ENCODE measurements around the gene C13orf46.

Gene C13orf46

DNA sequence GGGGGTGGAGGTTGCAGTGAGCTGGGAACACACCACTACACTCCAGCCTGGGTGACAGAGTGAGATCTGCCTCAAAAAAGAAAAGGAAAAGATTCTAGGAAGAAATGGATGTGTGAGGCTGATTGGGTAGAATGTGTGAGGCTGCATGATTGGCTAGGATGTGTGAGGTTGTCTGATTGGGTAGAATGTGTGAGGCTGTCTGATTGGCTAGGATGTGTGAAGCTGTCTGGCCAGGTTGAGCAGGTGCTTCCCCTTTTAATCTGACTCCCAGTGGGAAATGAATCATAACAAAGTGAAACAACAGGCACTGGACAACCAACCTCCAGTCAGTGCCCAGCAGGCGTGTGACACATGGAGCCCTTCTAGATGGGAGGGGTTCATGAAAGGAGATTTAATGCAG lies 14.7 kb downstream of the C13orf46 start:
- TF ChIP-seq, protein P1, sequence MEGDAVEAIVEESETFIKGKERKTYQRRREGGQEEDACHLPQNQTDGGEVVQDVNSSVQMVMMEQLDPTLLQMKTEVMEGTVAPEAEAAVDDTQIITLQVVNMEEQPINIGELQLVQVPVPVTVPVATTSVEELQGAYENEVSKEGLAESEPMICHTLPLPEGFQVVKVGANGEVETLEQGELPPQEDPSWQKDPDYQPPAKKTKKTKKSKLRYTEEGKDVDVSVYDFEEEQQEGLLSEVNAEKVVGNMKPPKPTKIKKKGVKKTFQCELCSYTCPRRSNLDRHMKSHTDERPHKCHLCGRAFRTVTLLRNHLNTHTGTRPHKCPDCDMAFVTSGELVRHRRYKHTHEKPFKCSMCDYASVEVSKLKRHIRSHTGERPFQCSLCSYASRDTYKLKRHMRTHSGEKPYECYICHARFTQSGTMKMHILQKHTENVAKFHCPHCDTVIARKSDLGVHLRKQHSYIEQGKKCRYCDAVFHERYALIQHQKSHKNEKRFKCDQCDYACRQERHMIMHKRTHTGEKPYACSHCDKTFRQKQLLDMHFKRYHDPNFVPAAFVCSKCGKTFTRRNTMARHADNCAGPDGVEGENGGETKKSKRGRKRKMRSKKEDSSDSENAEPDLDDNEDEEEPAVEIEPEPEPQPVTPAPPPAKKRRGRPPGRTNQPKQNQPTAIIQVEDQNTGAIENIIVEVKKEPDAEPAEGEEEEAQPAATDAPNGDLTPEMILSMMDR (IDR thresholded peaks at IDR 0.05; ENCODE audit: insufficient read depth, low read length, missing control alignments), result no peak
- H3K4me3 ChIP-seq (ENCODE audit: low read depth, low read length), result no peak overlapping the region
- POLR2A ChIA-PET, result no interaction called here
- no peak for DNase-seq (ENCODE audit: low read depth, low spot score)
- CTCF ChIA-PET, result interaction anchor here (1.1 to 2.1 kb wide), 3 partner anchors 11 to 267 kb away, joined by 3 to 11 read pairs (median 6); no protein-coding TSS in a partner anchor

DNA sequence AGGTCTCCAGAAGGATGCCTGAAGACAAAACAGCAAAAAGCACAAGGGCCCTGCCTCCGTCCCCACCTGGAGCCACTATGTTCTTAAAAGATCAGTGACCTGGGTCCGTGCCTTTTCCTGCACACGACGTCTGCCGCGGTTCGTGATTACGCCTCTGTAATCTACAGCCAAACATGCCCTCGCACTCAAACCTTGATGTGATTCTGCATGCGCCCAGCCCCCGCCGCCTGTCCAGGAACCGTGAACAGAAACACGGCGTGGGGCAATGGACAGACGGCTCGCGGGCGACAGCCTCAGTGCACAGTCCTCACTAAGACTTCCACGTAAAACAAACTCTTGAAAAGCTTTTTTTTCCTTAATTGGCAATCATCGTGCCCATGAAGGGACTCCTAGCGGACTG lies 15.5 kb downstream of the C13orf46 start:
- TF ChIP-seq, protein P1 (IDR thresholded peaks at IDR 0.05; ENCODE audit: insufficient read depth, low read length, missing control alignments), result no peak
- ChIA-PET POLR2A (no interaction called here), CTCF (no interaction called here)
- no peak for DNase-seq (ENCODE audit: low read depth, low spot score)
- no peak overlapping the region for H3K4me3 ChIP-seq (ENCODE audit: low read depth, low read length)

DNA sequence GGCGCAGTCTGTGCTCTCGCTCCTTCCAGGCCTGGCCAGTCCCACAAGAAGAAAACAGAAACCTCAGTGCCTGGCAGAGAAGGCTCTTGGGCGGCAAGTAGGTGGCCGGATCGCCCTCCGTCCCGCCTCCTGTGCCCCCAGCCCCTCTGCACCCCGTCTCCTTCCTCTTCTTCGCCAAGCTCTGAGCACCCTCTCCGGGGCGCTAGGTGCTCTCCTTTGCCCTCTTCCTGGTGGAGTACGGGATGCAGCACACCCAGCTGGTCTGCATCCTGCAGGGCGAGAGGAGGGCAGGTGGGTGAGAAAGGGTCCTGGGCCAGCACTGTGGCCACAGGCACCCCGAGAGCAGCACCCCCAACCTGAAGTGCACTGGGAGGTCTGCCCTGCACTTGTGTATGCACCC lies 17.3 kb downstream of the C13orf46 start:
- ChIA-PET CTCF (no interaction called here), POLR2A (no interaction called here)
- TF ChIP-seq, protein P1 (IDR thresholded peaks at IDR 0.05; ENCODE audit: insufficient read depth, low read length, missing control alignments), result no peak
- DNase-seq (ENCODE audit: low read depth, low spot score), result no peak
- no peak overlapping the region for H3K4me3 ChIP-seq (ENCODE audit: low read depth, low read length)

DNA sequence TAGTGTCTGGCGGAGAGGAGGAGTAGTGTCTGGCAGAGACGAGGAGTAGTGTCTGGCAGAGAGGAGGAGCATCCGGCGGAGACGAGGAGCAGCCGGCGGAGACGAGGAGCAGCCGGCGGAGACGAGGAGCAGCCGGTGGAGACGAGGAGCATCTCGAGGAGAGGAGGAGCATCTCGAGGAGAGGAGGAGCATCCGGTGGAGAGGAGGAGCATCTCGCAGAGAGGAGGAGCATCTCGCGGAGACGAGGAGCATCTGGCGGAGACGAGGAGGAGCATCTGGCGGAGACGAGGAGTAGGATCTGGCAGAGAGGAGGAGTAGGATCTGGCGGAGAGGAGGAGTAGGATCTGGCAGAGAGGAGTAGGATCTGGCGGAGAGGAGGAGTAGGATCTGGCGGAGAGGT lies 18.2 kb downstream of the C13orf46 start:
- POLR2A ChIA-PET, result no interaction called here
- H3K4me3 ChIP-seq (ENCODE audit: low read depth, low read length), result no peak overlapping the region
- TF ChIP-seq, protein P1 (IDR thresholded peaks at IDR 0.05; ENCODE audit: insufficient read depth, low read length, missing control alignments), result no peak
- CTCF ChIA-PET, result no interaction called here
- no peak for DNase-seq (ENCODE audit: low read depth, low spot score)

DNA sequence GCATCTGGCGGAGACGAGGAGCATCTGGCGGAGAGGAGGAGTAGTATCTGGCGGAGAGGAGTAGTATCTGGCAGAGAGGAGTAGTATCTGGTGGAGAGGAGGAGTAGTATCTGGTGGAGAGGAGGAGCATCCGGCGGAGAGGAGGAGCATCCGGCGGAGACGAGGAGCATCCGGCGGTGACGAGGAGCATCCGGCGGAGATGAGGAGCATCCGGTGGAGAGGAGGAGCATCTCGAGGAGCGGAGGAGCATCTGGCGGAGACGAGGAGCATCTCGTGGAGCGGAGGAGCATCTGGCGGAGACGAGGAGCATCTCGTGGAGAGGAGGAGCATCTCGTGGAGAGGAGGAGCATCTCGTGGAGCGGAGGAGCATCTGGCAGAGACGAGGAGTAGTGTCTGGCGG lies 18.6 kb downstream of the C13orf46 start:
- TF ChIP-seq, protein P1 (IDR thresholded peaks at IDR 0.05; ENCODE audit: insufficient read depth, low read length, missing control alignments), result no peak
- ChIA-PET CTCF (no interaction called here), POLR2A (no interaction called here)
- no peak overlapping the region for H3K4me3 ChIP-seq (ENCODE audit: low read depth, low read length)
- DNase-seq (ENCODE audit: low read depth, low spot score), result no peak

DNA sequence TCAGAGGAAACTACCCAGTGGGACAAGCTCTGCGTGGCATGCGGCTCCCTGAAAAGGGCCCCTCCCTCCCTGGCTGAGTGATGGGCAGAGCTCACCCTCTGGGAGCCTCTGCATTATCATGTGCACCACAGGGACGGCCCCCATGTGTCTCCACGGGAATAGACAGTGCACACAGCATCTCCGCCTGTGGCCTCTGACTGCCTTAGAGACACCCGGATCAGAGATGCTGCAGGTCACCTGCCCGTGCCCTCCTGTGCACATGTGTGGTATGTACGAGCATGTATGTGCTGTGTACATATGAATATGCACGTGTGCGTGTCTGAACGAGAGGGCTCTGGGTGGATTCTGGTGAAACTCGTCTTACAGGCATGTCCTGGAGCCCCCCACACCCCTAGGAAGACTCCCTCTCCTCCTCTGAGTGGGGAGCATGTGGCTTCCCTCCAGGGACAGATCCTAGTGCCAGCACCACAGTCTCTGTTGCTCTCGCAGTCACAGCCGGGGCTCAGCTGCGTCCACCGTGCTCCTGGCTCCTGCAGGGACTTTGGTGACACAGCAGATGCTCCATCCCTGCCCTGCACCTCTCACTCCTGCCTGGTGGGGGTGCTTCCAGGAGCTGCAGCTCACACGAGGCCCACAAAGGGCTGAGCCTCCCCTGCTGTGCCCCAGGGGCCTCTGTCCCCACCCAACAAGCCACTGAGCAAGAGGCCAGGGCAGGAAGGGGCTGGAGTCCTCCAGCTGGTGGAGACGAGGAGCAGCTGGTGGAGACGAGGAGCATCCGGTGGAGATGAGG lies 19.6 kb downstream of the C13orf46 start:
- ChIA-PET POLR2A (no interaction called here), CTCF (interaction anchor here (1.0 to 2.3 kb wide), 2 partner anchors 85 to 274 kb away, joined by 3 to 7 read pairs; no protein-coding TSS in a partner anchor)
- no peak for DNase-seq (ENCODE audit: low read depth, low spot score)
- TF ChIP-seq, protein P1 (IDR thresholded peaks at IDR 0.05; ENCODE audit: insufficient read depth, low read length, missing control alignments), result no peak
- no peak overlapping the region for H3K4me3 ChIP-seq (ENCODE audit: low read depth, low read length)
